ENCODE results near the gene PCA3.
A peak's percentile ranks its signal among the peaks of the same experiment; 100 is the strongest.
"Not testable (repeated sequence)": the region's sequence is repeated elsewhere in the genome, so short reads cannot be mapped to it uniquely, and the experiment has no call there.

The PCA3 gene

DNA sequence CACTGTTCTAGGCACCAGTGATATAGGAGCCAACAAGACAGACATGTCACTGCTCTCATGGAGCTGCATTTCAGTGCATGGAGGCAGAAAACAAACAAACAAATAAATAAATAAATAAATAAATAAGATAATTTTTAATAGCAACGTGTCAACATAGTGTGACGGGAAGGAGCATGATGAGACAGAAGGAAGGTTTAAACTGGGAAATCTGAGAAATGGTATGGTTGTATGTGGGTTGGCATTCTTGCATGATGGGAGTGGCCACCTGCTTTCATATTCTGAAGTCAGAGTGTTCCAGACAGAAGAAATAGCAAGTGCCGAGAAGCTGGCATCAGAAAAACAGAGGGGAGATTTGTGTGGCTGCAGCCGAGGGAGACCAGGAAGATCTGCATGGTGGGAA, at the start of gene PCA3:
Gene PCA3 (plus strand): TSS at position 301 of the 400 bp plus-strand sequence.
- DNase-seq, result no peak

DNA sequence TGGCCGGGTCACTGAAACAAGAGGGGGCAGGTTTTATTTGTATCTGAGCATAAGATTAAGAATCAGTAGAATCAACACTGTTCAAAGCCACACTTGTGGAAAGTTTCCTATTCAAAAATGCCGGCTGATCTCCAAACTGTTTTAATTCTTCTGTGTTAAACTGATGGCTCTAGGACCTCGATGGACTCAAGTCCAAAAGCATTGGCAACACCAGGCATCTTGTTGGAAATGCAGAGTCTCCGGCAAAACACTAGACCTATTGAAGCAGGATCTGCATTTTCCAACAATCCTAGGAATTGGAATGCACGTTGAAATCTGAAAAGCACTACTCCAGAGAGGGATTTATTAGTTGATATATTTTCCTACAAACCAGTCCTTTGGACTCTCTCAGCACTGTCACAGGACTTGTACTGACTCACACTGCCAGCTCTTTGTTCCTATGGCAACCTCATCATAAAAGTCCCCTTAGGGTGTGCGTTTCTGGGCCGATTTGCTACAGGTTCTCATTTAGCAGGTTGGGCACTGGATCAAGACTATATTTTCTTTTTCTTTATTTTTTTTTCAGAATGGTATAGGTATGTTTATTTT, 48.1 kb upstream of the PCA3 start:
- DNase-seq, result peak; percentile 15 to 85 (median 57)

DNA sequence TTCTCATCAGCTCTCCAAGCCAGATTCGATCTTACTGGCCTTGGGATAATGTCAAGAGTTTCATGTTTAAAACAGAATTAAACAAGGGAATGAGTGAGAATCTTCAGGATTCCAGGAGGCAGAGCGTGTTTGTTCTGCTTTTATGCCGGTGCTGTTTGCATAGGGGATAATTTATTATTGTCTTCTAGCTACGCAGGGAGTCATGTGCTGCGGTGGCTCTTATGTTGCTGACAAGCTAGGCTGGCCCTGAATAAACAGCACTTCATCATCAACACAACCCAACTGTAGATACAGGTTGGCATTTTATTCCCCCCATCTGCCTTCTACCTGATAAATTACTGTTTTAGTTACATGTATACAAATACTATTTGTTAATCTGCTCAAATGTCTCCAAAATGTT, 47.1 kb upstream of the PCA3 start:
- DNase-seq, result peak; percentile 39 to 95 (median 76)

DNA sequence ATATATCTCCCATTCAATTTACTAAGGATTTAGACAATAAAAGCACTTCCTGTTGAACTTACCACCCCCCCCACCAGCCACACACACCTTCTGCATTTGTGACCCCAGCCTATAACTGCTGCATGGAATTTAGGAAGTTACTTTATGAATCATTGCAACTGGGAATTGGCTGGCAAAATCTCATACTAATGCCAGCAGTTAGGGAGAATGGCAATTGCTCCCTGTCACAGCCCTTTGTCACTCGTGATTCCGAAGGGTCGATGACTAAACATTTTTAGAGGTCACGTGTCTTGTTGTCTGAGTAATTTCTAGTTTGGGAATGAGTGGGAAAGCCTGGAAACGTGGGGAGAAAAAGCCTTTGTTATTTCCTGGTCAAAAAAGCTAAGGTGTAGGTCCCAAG, 46.6 kb upstream of the PCA3 start:
- DNase-seq, result peak in 1 of 3 experiments; percentile 76

DNA sequence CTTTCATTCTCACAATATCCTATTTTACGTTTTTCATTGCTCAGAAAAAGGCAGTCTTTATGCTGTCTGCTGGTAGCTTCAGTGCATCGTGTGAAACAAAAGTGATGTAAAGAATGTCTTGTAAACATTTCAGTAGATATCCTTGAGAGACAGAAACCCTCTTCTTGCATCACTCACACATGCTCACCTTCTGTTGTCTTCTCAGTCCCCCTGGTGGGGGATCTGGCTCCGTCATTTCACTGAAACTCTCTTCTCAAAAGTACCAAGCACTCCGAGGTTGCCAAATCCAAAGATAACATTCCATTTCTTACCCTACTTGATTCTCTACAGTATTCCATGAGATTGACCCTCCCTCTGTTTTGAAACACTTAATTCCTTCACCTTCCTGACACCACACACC, 46.1 kb upstream of the PCA3 start:
- DNase-seq, result peak in 1 of 3 experiments; percentile 58

DNA sequence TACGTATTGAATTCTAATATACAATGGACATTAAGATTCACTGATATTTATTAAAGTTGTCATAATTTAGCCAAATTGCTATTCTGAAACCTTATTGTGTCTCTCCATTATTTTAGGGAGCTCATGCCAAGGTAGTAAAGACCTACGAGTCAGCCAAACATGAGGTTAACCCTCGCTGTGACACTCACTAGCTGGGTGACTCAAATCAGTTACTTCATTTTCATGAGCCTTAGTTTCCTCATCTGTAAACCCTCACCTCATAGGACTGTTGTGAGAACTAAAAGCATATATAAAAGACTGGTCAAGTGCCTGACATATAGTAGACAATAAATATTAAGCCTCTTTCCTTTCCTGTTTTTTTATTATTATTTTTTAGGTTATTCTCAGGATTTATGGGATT, 44.0 kb upstream of the PCA3 start:
- DNase-seq, result no peak

DNA sequence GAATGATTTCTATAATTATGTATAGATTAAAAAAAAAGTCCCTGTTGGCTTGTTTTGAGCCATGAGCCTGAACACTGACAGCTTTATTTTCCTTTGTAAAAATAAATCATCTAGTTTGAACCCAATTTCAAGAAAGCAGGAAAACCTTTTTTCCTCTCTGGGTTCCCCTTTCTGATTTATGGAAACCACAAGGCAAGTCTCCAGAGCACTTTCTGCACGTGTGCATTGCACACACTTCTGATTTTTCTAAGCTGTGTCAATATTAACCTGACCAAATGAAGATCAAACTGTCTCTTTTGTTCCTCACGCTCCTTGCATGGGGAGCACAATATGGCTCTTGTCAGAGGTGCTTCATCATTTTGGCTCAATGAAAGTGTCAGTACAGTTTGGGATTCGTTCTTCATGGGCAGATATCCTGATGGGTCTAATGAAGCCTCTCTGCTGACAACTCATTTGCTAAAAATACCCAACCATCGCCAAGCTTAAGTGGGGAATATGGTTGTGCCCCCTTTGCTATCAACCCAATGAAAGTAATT, 39.2 kb upstream of the PCA3 start:
- DNase-seq, result peak; percentile 44 to 96 (median 76)

DNA sequence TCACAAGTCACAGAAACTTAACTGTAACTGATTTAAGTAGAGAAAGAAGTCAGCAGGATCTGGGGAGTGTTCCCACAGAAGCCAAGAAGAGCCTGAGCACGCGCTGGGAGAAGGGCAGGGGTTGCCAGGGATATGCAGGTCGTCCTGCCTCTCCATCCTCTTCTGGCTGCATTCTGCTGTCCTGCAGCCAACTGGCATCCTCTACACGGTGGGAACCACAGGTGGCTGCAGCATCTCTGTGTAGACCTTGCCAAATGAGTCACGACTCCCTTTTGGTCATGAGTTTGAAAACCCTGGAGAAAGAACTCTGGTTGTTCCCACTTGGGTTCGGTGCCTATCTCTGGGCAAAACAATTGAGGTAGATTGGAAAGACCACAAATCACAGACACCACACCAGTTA, 38.4 kb upstream of the PCA3 start:
- DNase-seq, result peak in 1 of 3 experiments; percentile 55

DNA sequence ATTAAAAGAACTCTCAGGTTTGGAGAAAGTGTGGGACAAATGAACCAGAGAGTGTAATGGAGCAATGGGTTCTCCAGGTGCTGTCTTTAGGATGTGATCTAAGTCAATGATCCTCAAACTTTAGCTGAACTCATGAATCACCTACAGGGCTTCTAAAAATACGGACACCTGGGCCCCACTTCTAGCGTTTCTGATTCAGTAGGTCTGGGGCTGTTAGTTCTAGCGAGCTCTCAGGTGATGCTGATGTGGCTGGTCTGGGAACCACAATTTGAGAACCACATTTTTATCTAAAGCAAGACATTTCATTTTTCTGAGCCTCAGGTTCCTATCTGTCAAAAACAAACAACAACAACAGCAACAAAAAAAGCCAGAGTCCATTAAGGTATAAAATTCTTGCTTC, 35.1 kb upstream of the PCA3 start:
- peak in 2 of 3 experiments; percentile 43 to 65 for DNase-seq

DNA sequence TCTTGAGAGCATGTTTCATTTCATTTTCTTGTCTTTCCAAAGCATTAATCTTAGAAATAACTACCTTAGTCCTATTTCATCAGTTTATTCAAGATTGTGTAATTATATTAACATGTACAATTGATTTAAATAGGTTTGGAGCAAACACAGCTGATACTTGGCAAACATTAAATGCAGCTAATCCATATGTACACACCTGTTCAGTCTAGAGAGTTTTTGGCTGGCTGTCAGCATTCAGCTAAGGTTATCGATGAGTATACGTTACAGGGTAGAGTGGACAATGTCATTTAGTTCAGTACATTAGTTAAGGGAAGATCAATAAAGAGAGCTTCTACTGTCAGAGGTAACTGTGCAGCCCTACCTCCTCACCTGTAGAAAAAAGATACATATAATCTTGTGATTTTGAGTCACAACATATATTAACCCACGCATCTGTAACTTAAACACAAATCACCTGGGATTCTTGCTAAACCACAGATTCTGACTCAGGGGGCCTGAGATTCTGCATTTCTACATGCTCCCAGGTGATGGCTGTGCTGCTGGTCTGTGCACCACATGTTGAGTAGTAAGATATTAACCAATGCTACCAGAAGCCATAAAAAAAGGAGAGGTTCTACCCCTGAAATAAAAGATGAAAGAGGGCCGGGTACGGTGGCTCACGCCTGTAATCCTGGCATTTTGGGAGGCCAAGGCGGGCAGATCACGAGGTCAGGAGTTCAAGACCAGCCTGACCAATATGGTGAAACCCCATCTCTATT, 34.1 kb upstream of the PCA3 start:
- peak in 2 of 3 experiments; percentile 83 to 98 for DNase-seq

DNA sequence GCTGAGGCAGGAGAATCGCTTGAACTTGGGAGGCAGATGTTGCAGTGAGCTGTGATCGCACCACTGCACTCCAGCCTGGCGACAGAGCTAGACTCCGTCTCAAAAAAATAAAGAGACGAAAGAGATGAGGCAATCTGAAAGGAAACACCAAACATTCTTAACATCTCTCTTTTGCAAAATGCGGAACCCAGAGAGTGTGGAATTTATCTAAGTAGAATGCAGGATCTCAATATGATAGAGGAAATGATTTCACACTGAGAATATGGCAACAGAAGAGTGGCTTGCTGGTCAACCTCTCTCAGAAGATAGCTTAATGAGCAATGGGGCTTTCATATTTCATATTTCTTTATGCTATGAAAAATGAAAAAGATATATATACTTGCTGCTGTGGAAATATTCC, 33.4 kb upstream of the PCA3 start:
- DNase-seq, result peak in 1 of 3 experiments; percentile 31

DNA sequence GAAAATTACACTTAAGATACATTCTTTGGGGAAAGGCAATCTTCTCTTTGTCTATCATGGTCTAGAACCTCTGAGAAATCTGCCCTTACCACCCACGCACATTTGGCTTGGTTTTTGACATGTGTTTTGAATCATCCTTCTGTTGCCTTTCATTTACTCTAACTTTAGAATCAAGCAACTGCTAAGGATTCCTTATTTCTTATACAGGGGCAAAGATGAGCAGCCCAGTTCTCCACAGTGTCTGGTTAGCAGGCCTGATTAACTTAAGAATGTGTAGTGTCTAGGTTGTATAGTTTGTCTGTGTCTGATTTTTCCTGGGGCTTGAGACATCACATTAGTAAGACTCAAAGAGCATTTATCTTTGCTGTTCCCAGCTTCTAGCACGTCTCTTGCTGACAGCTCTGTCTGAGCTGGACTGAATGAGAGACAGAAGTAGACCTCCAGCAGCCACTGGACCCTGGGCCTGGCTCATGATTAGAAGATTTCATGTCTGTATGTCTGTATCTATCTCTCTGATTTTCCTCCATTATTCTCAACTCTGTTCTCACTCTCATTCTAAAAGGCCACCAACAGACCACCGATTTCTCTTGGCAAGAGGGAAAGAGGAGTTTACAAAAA, 31.8 kb upstream of the PCA3 start:
- peak in 1 of 3 experiments; percentile 10 for DNase-seq

DNA sequence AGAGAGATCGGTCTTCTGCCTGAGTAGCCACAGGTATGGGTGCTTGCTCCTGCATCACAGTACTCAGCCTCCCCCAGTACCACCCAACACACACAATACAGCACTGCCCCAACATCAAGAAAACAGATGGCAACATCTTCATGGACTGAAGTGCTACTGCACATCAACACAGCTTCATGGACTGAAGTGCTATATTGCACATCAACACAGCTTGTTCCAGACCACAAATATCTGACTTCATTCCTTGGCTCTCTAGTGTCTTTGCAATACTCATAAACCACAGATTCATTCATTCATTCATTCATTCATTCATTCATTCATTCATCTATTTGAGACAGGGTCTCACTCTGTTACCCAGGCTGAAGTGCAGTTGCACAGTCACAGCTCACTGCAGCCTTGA, 31.1 kb upstream of the PCA3 start:
- DNase-seq, result no peak

DNA sequence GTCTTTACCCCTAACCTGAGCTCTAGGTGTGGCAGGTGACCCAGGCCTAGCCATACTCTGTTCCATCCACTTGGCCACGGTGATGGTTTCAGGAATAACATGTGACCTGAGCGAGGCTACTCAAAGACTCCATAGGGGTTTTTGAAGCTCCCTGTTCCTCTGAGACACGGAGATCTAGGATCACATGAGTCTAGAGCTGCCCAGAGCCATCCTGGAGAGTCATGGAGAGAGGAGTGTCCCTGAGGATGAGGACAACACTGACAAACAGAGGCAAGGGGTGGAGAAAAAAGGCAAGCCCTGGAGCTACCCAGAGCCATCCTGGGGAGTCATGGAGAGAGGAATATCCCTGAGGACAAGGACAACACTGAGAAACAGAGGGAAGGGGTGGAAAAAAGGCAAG, 29.5 kb upstream of the PCA3 start:
- DNase-seq, result no peak

DNA sequence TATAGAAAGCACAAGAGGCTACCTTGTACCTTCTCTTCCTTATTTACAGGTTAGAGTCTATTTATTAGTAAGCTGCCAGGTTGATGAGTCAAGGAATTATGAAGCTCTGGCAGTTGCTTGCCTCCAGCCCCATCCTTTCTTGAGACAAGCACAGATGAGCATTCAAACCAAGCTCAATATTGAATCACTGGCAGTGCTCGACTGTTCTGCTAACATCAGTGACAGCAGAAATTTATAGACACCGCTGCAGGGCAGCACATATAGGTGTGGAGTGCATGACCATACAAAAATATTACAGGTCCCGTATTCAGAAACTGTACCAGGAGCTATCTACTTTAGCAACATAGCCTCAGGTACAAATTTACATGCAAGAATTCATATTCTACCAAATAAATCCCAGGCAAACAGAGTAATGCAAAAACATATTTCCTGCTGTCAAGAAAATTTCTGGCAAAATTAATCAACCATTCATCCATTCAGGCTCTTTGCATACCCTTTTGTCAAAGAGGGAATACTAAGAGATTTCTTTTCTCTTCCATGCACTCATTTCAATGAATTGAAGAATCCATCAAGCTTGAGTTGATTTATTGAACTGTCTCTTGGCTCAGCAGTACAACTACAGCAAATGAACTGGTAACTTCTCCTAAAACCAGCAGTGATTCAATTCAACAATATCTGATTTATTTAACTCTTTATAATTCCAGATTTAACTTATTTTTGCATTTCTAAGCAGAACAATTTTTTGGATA, 26.9 kb upstream of the PCA3 start:
- peak in 2 of 3 experiments; percentile 32 to 62 for DNase-seq

DNA sequence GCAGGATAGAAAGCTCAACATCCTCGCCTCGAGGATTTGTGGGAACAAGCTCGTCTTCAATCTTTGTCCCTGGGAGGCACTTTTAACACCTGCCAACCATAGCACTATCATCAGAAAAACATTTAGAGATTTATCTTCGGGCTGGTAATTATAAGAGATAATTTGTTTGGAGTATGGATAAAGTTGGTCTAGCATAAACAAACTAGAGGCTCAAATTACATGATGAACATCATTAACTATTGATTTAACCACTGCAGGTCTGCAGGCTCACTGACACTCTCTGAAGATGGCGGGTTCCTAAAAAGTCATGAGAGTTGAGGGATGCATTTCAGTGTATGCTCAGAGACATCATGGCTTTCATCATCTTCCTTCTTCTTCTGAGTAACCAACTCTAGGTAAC, 25.8 kb upstream of the PCA3 start:
- peak in 2 of 3 experiments; percentile 74 to 94 for DNase-seq

DNA sequence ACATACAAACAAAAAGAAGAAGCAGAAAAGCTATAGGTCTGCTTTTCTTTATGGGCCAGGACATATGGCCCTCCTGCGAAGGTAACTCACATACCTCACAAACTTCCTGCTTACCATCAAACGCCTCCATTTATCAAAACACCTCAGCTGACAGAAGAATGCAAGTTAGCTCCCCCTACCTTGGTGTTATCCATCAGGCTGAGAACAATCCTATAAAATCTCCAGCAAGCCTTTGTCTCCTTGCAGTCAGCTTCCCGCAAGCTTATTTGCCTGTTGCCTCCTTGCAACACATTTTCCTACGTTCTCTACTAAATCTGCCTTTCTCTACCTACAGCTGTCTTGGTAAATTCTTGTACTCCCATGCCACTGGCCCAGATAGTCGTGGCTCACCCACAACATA, 22.7 kb upstream of the PCA3 start:
- no peak for DNase-seq

DNA sequence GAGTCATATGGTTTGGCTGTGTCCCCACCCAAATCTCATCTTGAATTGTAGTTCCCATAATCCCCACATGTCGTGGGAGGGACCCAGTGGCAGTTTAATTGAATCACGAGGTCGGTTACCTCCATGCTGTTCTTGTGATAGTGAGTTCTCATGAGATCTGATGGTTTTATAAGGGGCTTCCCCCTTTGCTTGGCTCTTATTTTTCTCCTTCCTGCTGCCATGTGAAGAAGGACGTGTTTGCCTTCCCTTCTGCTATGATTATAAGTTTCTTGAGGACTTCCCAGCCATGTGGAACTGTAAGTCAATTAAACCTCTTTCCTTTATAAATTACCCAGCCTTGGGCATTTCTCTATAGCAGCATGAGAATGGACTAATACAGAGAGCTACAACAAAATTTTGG, 21.3 kb upstream of the PCA3 start:
- DNase-seq, result not testable (repeated sequence)

DNA sequence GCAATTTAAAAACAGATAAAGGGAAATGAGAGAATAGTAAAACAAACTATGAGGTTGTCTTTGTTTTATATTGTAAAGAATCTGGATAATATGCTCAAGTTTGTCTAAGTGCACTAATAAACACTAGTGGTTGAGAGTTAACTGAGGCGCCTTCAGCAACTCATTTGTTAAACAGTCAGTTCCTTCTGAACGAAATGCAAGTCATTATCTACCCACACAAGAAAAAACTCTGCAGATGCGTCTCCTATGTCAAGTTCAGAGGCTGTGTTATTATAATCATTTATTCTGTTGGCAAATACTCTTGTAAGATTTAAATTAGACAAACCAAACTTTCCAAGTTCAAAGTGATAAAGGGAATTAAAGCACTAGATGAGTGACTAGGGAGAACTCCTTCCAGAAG, 20.3 kb upstream of the PCA3 start:
- DNase-seq, result no peak

DNA sequence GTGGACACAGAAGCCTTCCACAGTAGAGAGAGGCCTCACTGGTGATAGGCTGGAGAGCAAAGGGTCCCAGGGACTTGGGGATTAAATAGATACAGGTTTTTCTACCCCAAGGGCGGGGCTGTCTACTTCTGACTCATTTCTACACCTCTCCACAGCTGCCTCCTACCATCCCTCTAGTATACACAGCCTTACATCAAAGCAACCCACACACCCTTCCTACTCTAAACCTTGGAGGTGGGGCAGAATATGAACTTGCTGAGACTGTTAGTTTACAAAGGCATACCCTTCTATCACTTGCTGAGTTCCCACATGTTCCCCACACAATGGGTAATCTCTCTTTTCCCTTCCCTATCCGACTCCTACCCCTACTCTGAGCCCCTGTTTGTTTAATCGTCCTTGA, 19.9 kb upstream of the PCA3 start:
- DNase-seq, result no peak

DNA sequence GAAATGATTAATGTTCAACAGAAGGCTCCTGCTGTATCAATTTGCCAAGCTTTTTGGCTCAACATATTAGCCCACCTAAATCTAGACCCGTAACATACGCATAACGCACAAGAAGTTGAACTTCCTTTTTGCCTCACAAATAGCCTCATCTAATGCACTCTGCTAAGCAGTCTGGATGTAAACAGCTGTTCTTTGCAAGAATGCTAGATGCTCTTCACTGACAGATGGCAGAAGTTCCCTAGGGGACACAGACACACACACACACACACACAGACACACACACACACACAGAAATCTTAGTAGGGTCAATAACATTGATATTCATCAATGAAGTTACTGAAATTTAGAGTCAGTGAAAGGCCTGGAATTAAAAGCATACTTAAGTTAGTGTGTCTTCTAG, 13.2 kb upstream of the PCA3 start:
- no peak for DNase-seq

DNA sequence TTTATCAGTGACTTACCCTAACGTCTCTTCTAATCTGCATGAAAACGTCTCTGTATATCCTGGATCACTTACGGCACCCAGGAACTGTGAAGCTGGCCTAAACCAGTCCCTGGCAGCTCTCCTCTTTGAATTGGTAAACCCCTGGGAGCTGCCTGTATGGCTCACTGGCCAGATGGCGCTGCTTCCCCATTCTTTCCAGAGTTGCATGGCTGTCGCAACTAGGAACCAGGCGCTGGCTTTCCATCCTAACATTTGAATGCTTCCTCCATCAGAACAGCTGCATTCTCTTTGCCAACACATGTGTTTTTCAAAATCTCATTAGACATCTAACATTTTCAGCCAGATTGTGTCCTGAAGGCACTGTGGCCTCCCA, 8.0 kb upstream of the PCA3 start:
- peak; percentile 37 to 83 (median 61) for DNase-seq

Measured in NCI-H1417 (cell line).